Mesothelial cell of epicardium (in vitro differentiated cells): ENCODE measurements around the gene NRIP3. TPM values are rescaled to one million over a fixed set of nuclear protein-coding genes. Genes with fewer than 3 reads are reported as not detected.
"Not testable (repeated sequence)": the region's sequence is repeated elsewhere in the genome, so short reads cannot be mapped to it uniquely, and the experiment has no call there.

Experiments used
- DNase-seq, 2 experiments: peaks; one replicate each; pipeline ENCODE4 v3.0.0; 2021; ENCODE audit warnings: low spot score in 2 of 2; ENCODE audit not compliant: unreplicated experiment in 2 of 2
- H3K27ac Mint-ChIP-seq: 2 replicates; pipeline ENCODE4 v1.8.0; 2021; ENCODE audit warnings: mixed read lengths
- H3K27me3 Mint-ChIP-seq: 2 replicates; pipeline ENCODE4 v1.8.0; 2021; ENCODE audit warnings: low read depth, mixed read lengths
- H3K36me3 Mint-ChIP-seq: 2 replicates; pipeline ENCODE4 v1.8.0; 2021; ENCODE audit warnings: mixed read lengths
- H3K4me1 Mint-ChIP-seq: 2 replicates; pipeline ENCODE4 v1.8.0; 2021; ENCODE audit warnings: mixed read lengths
- H3K4me3 Mint-ChIP-seq: 2 replicates; pipeline ENCODE4 v1.8.0; 2021; ENCODE audit warnings: mild to moderate bottlenecking, moderate library complexity, mixed read lengths
- H3K9me3 Mint-ChIP-seq: 2 replicates; pipeline ENCODE4 v1.8.0; 2021; ENCODE audit warnings: mixed read lengths
- CTCF ChIP-seq: fragments of 200-600 bp; sonication (generic); IDR thresholded peaks from one replicate; pipeline ENCODE4 v1.5.0; 2021; ENCODE audit warnings: antibody characterized with exemption; ENCODE audit not compliant: unreplicated experiment
- total RNA-seq: library from RNA; stranded (reverse); gene quantifications from 3 replicates; pipeline ENCODE4 v1.2.1, GENCODE V29; 2021

NRIP3 gene
- total RNA-seq, 1 donor from 2014 or later = 1.5 TPM

- no peaks in the 10 kb centered on the region for H3K9me3 Mint-ChIP-seq
- H3K36me3 Mint-ChIP-seq = no peaks in the 10 kb centered on the region
- peaks cover 25% of the 10 kb centered on the region for H3K27me3 Mint-ChIP-seq
- H3K4me1 Mint-ChIP-seq = no peaks in the 10 kb centered on the region
- no peak overlapping the region for H3K4me3 Mint-ChIP-seq
- TF ChIP-seq CTCF = no peak
- DNase-seq = no peak
- H3K27ac Mint-ChIP-seq = no peak overlapping the region
Observed at GRCh38 chr11:8985462-8985861, 18.3 kb downstream of the NRIP3 start.

GRCh38 chr11:8983552-8983951 lies 20.2 kb downstream of the NRIP3 start:
- DNase-seq = no peak
- no peaks in the 10 kb centered on the region for H3K4me1 Mint-ChIP-seq
- H3K9me3 Mint-ChIP-seq = no peaks in the 10 kb centered on the region
- no peak overlapping the region for H3K27ac Mint-ChIP-seq
- H3K4me3 Mint-ChIP-seq = no peak overlapping the region
- TF ChIP-seq CTCF = no peak
- peaks cover 8% of the 10 kb centered on the region for H3K27me3 Mint-ChIP-seq
- no peaks in the 10 kb centered on the region for H3K36me3 Mint-ChIP-seq

GRCh38 chr11:8980485-8980884 lies 23.3 kb downstream of the NRIP3 start:
- H3K4me1 Mint-ChIP-seq = no peaks in the 10 kb centered on the region
- H3K27ac Mint-ChIP-seq = no peak overlapping the region
- H3K4me3 Mint-ChIP-seq = no peak overlapping the region
- no peaks in the 10 kb centered on the region for H3K9me3 Mint-ChIP-seq
- no peaks in the 10 kb centered on the region for H3K27me3 Mint-ChIP-seq
- DNase-seq = no peak
- H3K36me3 Mint-ChIP-seq = no peaks in the 10 kb centered on the region
- no peak for TF ChIP-seq CTCF

GRCh38 chr11:8979365-8979764 lies 24.4 kb downstream of the NRIP3 start:
- not testable (repeated sequence) for H3K36me3 Mint-ChIP-seq, H3K27me3 Mint-ChIP-seq, DNase-seq, H3K9me3 Mint-ChIP-seq, H3K4me3 Mint-ChIP-seq, H3K27ac Mint-ChIP-seq, H3K4me1 Mint-ChIP-seq

- Mint-ChIP-seq H3K36me3 (no peaks in the 10 kb centered on the region), H3K4me3 (no peak overlapping the region), H3K9me3 (no peaks in the 10 kb centered on the region), H3K27ac (no peak overlapping the region), H3K27me3 (no peaks in the 10 kb centered on the region), H3K4me1 (no peaks in the 10 kb centered on the region)
- DNase-seq = no peak
- TF ChIP-seq CTCF = no peak
Observed at GRCh38 chr11:8973121-8973520, 30.7 kb downstream of the NRIP3 start.

GRCh38 chr11:8971924-8972316 lies 31.9 kb downstream of the NRIP3 start:
- Mint-ChIP-seq H3K27me3 (no peaks in the 10 kb centered on the region), H3K4me3 (no peak overlapping the region), H3K4me1 (no peaks in the 10 kb centered on the region), H3K9me3 (no peaks in the 10 kb centered on the region), H3K27ac (no peak overlapping the region), H3K36me3 (no peaks in the 10 kb centered on the region)
- DNase-seq = no peak
- TF ChIP-seq CTCF = no peak
